Neural crest cell (in vitro differentiated cells): ENCODE results near the gene PACS1. TPM values are rescaled to one million over a fixed set of nuclear protein-coding genes. Genes with fewer than 3 reads are reported as not detected.

Source experiments
- DNase-seq: peaks from one replicate; pipeline ENCODE4 v3.0.0; 2021; ENCODE audit warnings: low read depth, mixed read lengths, low spot score
- H3K27ac Mint-ChIP-seq: one replicate; pipeline ENCODE4 v1.8.0; 2021; ENCODE audit warnings: mild to moderate bottlenecking, mixed read lengths; ENCODE audit not compliant: unreplicated experiment
- H3K27me3 Mint-ChIP-seq: 2 replicates; pipeline ENCODE4 v1.8.0; 2021; ENCODE audit warnings: low read depth, mild to moderate bottlenecking, mixed read lengths
- H3K36me3 Mint-ChIP-seq: 2 replicates; pipeline ENCODE4 v1.8.0; 2021; ENCODE audit warnings: low read depth, mild to moderate bottlenecking, mixed read lengths
- H3K4me1 Mint-ChIP-seq: 2 replicates; pipeline ENCODE4 v1.8.0; 2021; ENCODE audit warnings: mixed read lengths
- H3K4me3 Mint-ChIP-seq: one replicate; pipeline ENCODE4 v1.8.0; 2021; ENCODE audit warnings: mild to moderate bottlenecking, mixed read lengths
- H3K9me3 Mint-ChIP-seq: 2 replicates; pipeline ENCODE4 v1.8.0; 2021; ENCODE audit warnings: mixed read lengths
- CTCF ChIP-seq: fragments of 200-600 bp; sonication (generic); conservative IDR thresholded peaks from 2 replicates; pipeline ENCODE4 v1.5.0; 2021; ENCODE audit warnings: antibody characterized with exemption, mild to moderate bottlenecking
- total RNA-seq: library from RNA; stranded (reverse); gene quantifications from 2 replicates; pipeline ENCODE4 v1.2.1, GENCODE V29; 2021

Gene PACS1
- total RNA-seq, 1 donor from 2014 or later = 54.3 TPM

GRCh38 chr11:66280428-66280827 is 210.4 kb downstream of the PACS1 start:
- peaks cover 20% of the 10 kb centered on the region for H3K27me3 Mint-ChIP-seq
- no peaks in the 10 kb centered on the region for H3K36me3 Mint-ChIP-seq
- no peak for TF ChIP-seq CTCF
- no peak overlapping the region for H3K27ac Mint-ChIP-seq
- peak overlapping the region; percentile 90 for H3K4me3 Mint-ChIP-seq
- no peaks in the 10 kb centered on the region for H3K9me3 Mint-ChIP-seq
- peaks cover 46% of the 10 kb centered on the region for H3K4me1 Mint-ChIP-seq
- DNase-seq = no peak

- H3K27ac Mint-ChIP-seq = no peak overlapping the region
- no peaks in the 10 kb centered on the region for H3K36me3 Mint-ChIP-seq
These were observed 210.9 kb downstream of the PACS1 start for GRCh38 chr11:66281001-66281400.

GRCh38 chr11:66281776-66282467 is 211.8 kb downstream of the PACS1 start:
- H3K9me3 Mint-ChIP-seq = no peaks in the 10 kb centered on the region
- H3K4me3 Mint-ChIP-seq = peak overlapping the region; percentile 90
- no peak overlapping the region for H3K27ac Mint-ChIP-seq
- peaks cover 46% of the 10 kb centered on the region for H3K4me1 Mint-ChIP-seq
- no peak for DNase-seq
- peaks cover 19% of the 10 kb centered on the region for H3K27me3 Mint-ChIP-seq
- no peak for TF ChIP-seq CTCF
- H3K36me3 Mint-ChIP-seq = no peaks in the 10 kb centered on the region

More at GRCh38 chr11:66281001-66281400, 210.9 kb downstream of the PACS1 start:
- DNase-seq = no peak
- Mint-ChIP-seq H3K4me3 (peak overlapping the region; percentile 90), H3K9me3 (no peaks in the 10 kb centered on the region), H3K4me1 (peaks cover 46% of the 10 kb centered on the region), H3K27me3 (peaks cover 20% of the 10 kb centered on the region)
- no peak for TF ChIP-seq CTCF

GRCh38 chr11:66282468-66283455 is 212.7 kb downstream of the PACS1 start:
- Mint-ChIP-seq H3K27ac (no peak overlapping the region), H3K27me3 (peaks cover 15% of the 10 kb centered on the region), H3K4me1 (peaks cover 46% of the 10 kb centered on the region), H3K9me3 (no peaks in the 10 kb centered on the region), H3K4me3 (peak overlapping the region; percentile 90), H3K36me3 (no peaks in the 10 kb centered on the region)
- peak; percentile 97 for TF ChIP-seq CTCF
- peak; percentile 99 for DNase-seq

GRCh38 chr11:66283461-66284105 is 213.5 kb downstream of the PACS1 start:
- peaks cover 51% of the 10 kb centered on the region for H3K4me1 Mint-ChIP-seq
- no peaks in the 10 kb centered on the region for H3K9me3 Mint-ChIP-seq
- no peak for TF ChIP-seq CTCF
- no peak for DNase-seq
- peaks cover 17% of the 10 kb centered on the region for H3K27me3 Mint-ChIP-seq
- H3K36me3 Mint-ChIP-seq = no peaks in the 10 kb centered on the region
- no peak overlapping the region for H3K27ac Mint-ChIP-seq
- peak overlapping the region; percentile 90 for H3K4me3 Mint-ChIP-seq
